ENCODE measurements around the gene KLRC4.
"Not testable (repeated sequence)": the region's sequence is repeated elsewhere in the genome, so short reads cannot be mapped to it uniquely, and the experiment has no call there.

Gene KLRC4

GRCh38 chr12:10397296-10397695 is 12.3 kb downstream of the KLRC4 start:
- no peak for DNase-seq

GRCh38 chr12:10396176-10396575 is 13.4 kb downstream of the KLRC4 start:
- DNase-seq: not testable (repeated sequence)

- DNase-seq: no peak
These were observed 14.1 kb downstream of the KLRC4 start for GRCh38 chr12:10395390-10395998.

- not testable (repeated sequence) for DNase-seq
These were observed 14.9 kb downstream of the KLRC4 start for GRCh38 chr12:10394531-10395152.

GRCh38 chr12:10393291-10393690 is 16.3 kb downstream of the KLRC4 start:
- no peak for DNase-seq

GRCh38 chr12:10392394-10392930 is 17.1 kb downstream of the KLRC4 start:
- DNase-seq: peak in 1 of 56 donors; percentile 4

- DNase-seq: not testable (repeated sequence)
These were observed 18.6 kb downstream of the KLRC4 start for GRCh38 chr12:10390991-10391390.

- no peak for DNase-seq
These were observed 19.7 kb downstream of the KLRC4 start, which contains the start of gene KLRK1 for GRCh38 chr12:10389904-10390303. Gene KLRK1 (minus strand): TSS chr12:10390041. CDS start chr12:10388810, 1,231 bp downstream.

GRCh38 chr12:10388624-10389413 is 20.7 kb downstream of the KLRC4 start:
- DNase-seq: no peak

- not testable (repeated sequence) for DNase-seq
These were observed 22.1 kb downstream of the KLRC4 start for GRCh38 chr12:10387498-10387897.

GRCh38 chr12:10386857-10387256 is 22.7 kb downstream of the KLRC4 start:
- DNase-seq: no peak

- no peak for DNase-seq
These were observed 24.4 kb downstream of the KLRC4 start for GRCh38 chr12:10385166-10385613.

GRCh38 chr12:10384191-10384590 is 25.4 kb downstream of the KLRC4 start:
- no peak for DNase-seq

- DNase-seq: no peak
These were observed 27.5 kb downstream of the KLRC4 start for GRCh38 chr12:10381928-10382628.

GRCh38 chr12:10378737-10379136 is 30.8 kb downstream of the KLRC4 start:
- DNase-seq: not testable (repeated sequence)

- no peak for DNase-seq
These were observed 34.9 kb downstream of the KLRC4 start for GRCh38 chr12:10374624-10375018.

- peak in 2 of 56 donors; percentile 17 to 36 for DNase-seq
These were observed 37.0 kb downstream of the KLRC4 start for GRCh38 chr12:10372559-10372958.

- DNase-seq: not testable (repeated sequence)
These were observed 37.5 kb downstream of the KLRC4 start for GRCh38 chr12:10371893-10372535.

GRCh38 chr12:10369557-10370415 is 39.8 kb downstream of the KLRC4 start:
- no peak for DNase-seq
